WTC11 (cell line): ENCODE data around the gene COL4A5.

Source experiments
- ATF3 ChIP-seq: sonication (generic); formaldehyde crosslinking; conservative IDR thresholded peaks from 2 replicates; pipeline ENCODE4 v1.8.1; 2022; ENCODE audit warnings: mild to moderate bottlenecking, missing genetic modification reagents
- CREM ChIP-seq: sonication (generic); formaldehyde crosslinking; IDR thresholded peaks from 2 replicates; pipeline ENCODE4 v1.8.1; 2022; ENCODE audit warnings: mild to moderate bottlenecking, missing genetic modification reagents, moderate library complexity
- CTCF ChIP-seq: fragments of 200-600 bp; IDR thresholded peaks from 2 replicates; pipeline ENCODE4 v1.8.0; 2022; ENCODE audit warnings: antibody characterized with exemption
- MAX ChIP-seq: sonication (generic); formaldehyde crosslinking; IDR thresholded peaks from 2 replicates; pipeline ENCODE4 v1.8.0; 2022; ENCODE audit warnings: mild to moderate bottlenecking, missing genetic modification reagents
- NFATC4 ChIP-seq: fragments of 250-450 bp; sonication (Bioruptor Pico); IDR thresholded peaks from 2 replicates; pipeline ENCODE4 v1.9.0; 2021; ENCODE audit warnings: mild to moderate bottlenecking
- NR3C1 ChIP-seq: sonication (generic); formaldehyde crosslinking; conservative IDR thresholded peaks from 2 replicates; pipeline ENCODE4 v1.8.1; 2023; ENCODE audit warnings: low read depth, mild to moderate bottlenecking, missing genetic modification reagents
- STAT6 ChIP-seq: sonication (generic); formaldehyde crosslinking; conservative IDR thresholded peaks from 2 replicates; pipeline ENCODE4 v1.8.1; 2023; ENCODE audit warnings: mild to moderate bottlenecking, low read depth, missing genetic modification reagents, moderate library complexity

GRCh38 chrX:108447303-108447702 lies 7.7 kb downstream of the COL4A5 start:
- TF ChIP-seq CTCF (no peak), ATF3 (CRISPR knock-in tag) (no peak), MAX (CRISPR knock-in tag) (no peak), NFATC4 (no peak), STAT6 (no peak), NR3C1 (CRISPR knock-in tag) (no peak), CREM (CRISPR knock-in tag) (no peak)
